Right lobe of liver (tissue), 6 donors: ENCODE results near the gene GAD1. TPM values are rescaled to one million over a fixed set of nuclear protein-coding genes. Genes with fewer than 3 reads are reported as not detected.

Experiments used
- ATAC-seq, 4 donors: fragments of 200-7000 bp; cut with Tn5 transposase; one replicate each; pipeline ENCODE4 v1.9.1; 2020; ENCODE audit warnings: mild to moderate bottlenecking in 4 of 4, moderate library complexity in 4 of 4
- DNase-seq, 3 donors: peaks; one replicate each; pipeline ENCODE4 v3.0.0-alpha.2; 2020
- H3K27ac ChIP-seq, 3 donors: fragments of 200-600 bp; one replicate each; pipeline ENCODE4 v1.8.0; 2022
- H3K27me3 ChIP-seq, 2 donors: fragments of 200-600 bp; one replicate each; pipeline ENCODE4 v1.8.0; 2022
- H3K36me3 ChIP-seq, 4 donors: fragments of 200-600 bp; sonication (generic) in 1 of 4; one replicate each; pipeline versions ENCODE4 v1.5.1 to v1.8.0; 2017 to 2022; ENCODE audit warnings: control low read depth in 1 of 4
- H3K4me1 ChIP-seq, 4 donors: fragments of 200-600 bp; sonication (generic) in 1 of 4; one replicate each; pipeline versions ENCODE4 v1.5.1 to v1.8.0; 2017 to 2022; ENCODE audit warnings: control low read depth in 1 of 4
- H3K4me3 ChIP-seq, 3 donors: fragments of 200-600 bp; one replicate each; pipeline ENCODE4 v1.8.0; 2022
- H3K9me3 ChIP-seq, 4 donors: fragments of 200-600 bp; sonication (generic) in 1 of 4; one replicate each; pipeline versions ENCODE4 v1.5.1 to v1.8.0; 2017 to 2022; ENCODE audit warnings: control low read depth in 1 of 4
- POLR2A ChIP-seq: fragments of 450-650 bp; IDR thresholded peaks from one replicate; pipeline ENCODE4 v1.6.1; 2017; ENCODE audit warnings: antibody characterized with exemption, mild to moderate bottlenecking
- WGBS: methylation state at CpG from one replicate; pipeline ENCODE4 v1.1.6; 2018; ENCODE audit warnings: low coverage, low lambda C conversion rate; ENCODE audit not compliant: insufficient coverage; ENCODE audit errors: missing lambda C conversion rate; 5-methylcytosine and 5-hydroxymethylcytosine counted together
- intact Hi-C, 2 donors: fragments of 100-400 bp; cut with DNase I; formaldehyde crosslinking; loops; one replicate each; pipeline versions ENCODE4 v1.11.2 to v1.14.1; 2022
- total RNA-seq, 6 experiments: library from RNA; depleted of rRNA in 2 of 6; stranded (reverse); fragments of >200 nt in 2 of 6; fragmentation: NEBNext Ultra II Directional in 3 of 6; extraction: Animal tissue kit (Norgen Biotek cat#: 25700) in 3 of 6; gene quantifications; one replicate each; pipeline versions ENCODE4 v1.1.0 to v1.2.4, GENCODE V29; 2016 to 2023
- TF ChIP-seq, protein P1 (sequence below), 4 donors: fragments of 200-600 bp in 3 of 4; fragments of 450-650 bp in 1 of 4; IDR thresholded peaks; one replicate each; pipeline versions ENCODE4 v1.5.1 to v1.8.0; 2016 to 2022; ENCODE audit warnings: antibody characterized with exemption in 4 of 4, mild to moderate bottlenecking in 2 of 4
- donor health status: DM: no; HTN: yes; CAD: no.
- donor health status: DM: no; HTN: no; CAD: no.
- donor health status: DM: no; HTN: no; CAD: no.
- donor health status: DM: no; HTN: yes; CAD: no.
- donor health status: DM: no; HTN: yes; CAD: no.

The GAD1 gene
- total RNA-seq, 6 experiments from 2014 or later = not detected

DNA sequence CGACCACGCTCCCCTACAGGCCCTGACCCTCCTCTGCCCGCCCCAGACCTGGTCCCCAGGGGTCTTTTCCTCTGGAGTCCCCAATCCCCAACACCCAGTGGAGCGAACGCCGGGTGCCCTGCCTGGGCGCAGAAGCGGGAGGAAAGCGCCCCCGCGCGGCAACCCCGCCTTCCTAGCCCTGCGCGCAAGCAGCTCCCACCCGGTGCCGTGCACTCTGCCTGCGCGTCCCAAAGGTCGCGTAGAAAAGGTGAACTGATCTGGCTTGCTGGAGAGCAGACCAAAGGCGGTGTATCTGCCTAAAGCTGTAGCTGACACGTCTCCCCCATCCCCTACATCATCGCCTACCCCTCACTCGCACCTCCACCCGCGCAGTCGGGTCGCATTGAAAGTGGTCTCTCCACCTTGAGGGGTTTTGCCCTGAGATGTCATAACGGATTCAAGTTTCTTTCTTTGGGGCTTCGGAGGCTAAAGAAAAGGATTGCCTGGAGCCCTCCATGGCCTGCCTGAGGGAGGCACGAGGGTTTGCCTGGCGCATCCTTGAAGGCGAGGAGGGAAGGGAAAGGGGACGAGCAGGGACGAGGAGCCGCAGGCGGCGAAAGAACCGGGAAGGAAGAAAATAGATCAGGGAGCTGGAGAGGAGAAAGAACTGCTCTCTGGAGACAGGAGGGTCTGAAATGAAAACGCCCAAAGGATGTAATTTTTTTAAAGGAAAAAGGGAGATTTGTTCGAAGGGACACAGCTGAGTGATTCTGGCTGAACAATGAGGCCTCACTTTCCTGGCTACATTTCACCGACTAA, 5.8 kb downstream of the GAD1 start:
- DNase-seq = no peak
- intact Hi-C loops = no loop called here
- WGBS = 17% methylated on average over 21 of the region's 43 CpGs
- H3K27ac ChIP-seq = no peak overlapping the region
- peaks cover 0 to 47% (median 1%) of the 10 kb centered on the region in 4 donors for H3K4me1 ChIP-seq
- H3K4me3 ChIP-seq = no peak overlapping the region
- no peaks in the 10 kb centered on the region for H3K36me3 ChIP-seq
- peak; percentile 34 to 38 (median 37) for ATAC-seq
- TF ChIP-seq, protein P1, sequence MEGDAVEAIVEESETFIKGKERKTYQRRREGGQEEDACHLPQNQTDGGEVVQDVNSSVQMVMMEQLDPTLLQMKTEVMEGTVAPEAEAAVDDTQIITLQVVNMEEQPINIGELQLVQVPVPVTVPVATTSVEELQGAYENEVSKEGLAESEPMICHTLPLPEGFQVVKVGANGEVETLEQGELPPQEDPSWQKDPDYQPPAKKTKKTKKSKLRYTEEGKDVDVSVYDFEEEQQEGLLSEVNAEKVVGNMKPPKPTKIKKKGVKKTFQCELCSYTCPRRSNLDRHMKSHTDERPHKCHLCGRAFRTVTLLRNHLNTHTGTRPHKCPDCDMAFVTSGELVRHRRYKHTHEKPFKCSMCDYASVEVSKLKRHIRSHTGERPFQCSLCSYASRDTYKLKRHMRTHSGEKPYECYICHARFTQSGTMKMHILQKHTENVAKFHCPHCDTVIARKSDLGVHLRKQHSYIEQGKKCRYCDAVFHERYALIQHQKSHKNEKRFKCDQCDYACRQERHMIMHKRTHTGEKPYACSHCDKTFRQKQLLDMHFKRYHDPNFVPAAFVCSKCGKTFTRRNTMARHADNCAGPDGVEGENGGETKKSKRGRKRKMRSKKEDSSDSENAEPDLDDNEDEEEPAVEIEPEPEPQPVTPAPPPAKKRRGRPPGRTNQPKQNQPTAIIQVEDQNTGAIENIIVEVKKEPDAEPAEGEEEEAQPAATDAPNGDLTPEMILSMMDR (IDR thresholded peaks at IDR 0.05) = peak in 2 of 4 donors; percentile 19 to 32
- TF ChIP-seq POLR2A = no peak
- peaks cover 19 to 56% of the 10 kb centered on the region in 2 donors for H3K27me3 ChIP-seq
- H3K9me3 ChIP-seq = no peaks in the 10 kb centered on the region

DNA sequence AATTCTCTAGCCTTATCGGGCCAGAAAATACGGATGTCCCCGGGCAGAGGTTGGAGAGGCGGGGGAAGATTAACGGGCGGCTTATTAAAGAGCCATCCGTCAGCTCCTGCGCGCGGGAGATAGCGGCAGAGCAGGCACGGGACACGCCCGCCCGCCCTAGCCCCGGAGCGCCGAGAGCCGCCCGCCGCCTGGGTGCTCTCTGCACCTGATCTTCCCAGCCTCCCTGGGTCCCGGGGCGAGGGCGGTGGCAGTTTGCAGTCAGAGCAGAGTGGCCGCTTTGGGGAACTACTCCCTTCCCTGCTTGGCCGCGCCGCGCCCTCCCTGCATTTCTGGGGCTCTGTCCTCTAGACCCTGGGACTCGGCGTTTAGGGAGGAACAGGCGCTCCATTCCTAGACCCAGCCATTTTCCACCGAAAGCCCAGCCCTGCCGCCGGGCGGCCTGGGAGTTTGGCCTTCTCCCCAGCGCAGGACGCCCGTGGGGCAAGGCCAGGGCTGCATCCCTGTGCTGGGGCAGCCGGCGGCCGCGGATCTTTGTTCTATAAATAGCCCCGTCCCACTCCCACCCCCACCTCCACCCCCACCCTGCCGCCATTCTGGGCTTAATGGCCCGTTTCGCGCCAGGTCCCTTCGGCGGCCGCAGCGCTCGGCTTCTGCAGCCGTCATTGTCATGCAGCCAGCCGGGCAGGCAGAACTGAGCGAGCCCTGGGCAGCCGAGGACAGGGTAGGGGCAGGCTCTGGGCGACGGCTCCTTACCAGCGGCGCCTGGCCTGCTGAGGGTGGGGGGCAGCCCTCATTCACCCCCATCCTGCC, 6.6 kb downstream of the GAD1 start:
- no peaks in the 10 kb centered on the region for H3K36me3 ChIP-seq
- no peaks in the 10 kb centered on the region for H3K9me3 ChIP-seq
- peaks cover 0 to 39% (median 0%) of the 10 kb centered on the region in 4 donors for H3K4me1 ChIP-seq
- ATAC-seq = peak; percentile 53 to 66 (median 62)
- no peak overlapping the region for H3K27ac ChIP-seq
- DNase-seq = peak in 1 of 3 donors; percentile 41
- intact Hi-C loops = no loop called here
- peak overlapping the region in 2 of 3 donors; percentile 9 to 26 for H3K4me3 ChIP-seq
- WGBS = 8% methylated on average over 16 of the region's 61 CpGs
- H3K27me3 ChIP-seq = peaks cover 19 to 52% of the 10 kb centered on the region in 2 donors
- TF ChIP-seq, protein P1 (IDR thresholded peaks at IDR 0.05) = no peak
- no peak for TF ChIP-seq POLR2A

DNA sequence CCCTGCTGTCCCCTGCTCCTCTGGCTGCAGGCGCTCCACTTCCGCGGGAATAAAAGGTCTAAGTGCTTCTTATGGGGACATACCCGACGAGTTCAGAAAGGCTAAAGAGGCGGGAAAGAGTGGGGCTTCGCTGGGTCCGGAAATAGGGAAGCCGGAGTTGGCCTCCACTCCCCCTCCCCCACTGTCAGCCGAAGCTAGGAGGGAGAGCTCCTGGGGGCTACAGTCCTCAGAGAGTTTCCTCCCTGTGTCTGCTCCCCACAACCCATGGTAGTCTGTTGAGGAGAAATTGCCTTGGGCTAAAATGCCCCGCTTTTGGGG, 7.2 kb downstream of the GAD1 start:
- ATAC-seq (no peak), DNase-seq (no peak)
- no peak overlapping the region for H3K27ac ChIP-seq
- H3K9me3 ChIP-seq = no peaks in the 10 kb centered on the region
- H3K27me3 ChIP-seq = peaks cover 19 to 46% of the 10 kb centered on the region in 2 donors
- intact Hi-C loops = no loop called here
- H3K36me3 ChIP-seq = no peaks in the 10 kb centered on the region
- peaks cover 0 to 34% (median 0%) of the 10 kb centered on the region in 4 donors for H3K4me1 ChIP-seq
- 31% methylated on average over 9 of the region's 11 CpGs for WGBS
- TF ChIP-seq POLR2A = no peak
- no peak overlapping the region for H3K4me3 ChIP-seq

DNA sequence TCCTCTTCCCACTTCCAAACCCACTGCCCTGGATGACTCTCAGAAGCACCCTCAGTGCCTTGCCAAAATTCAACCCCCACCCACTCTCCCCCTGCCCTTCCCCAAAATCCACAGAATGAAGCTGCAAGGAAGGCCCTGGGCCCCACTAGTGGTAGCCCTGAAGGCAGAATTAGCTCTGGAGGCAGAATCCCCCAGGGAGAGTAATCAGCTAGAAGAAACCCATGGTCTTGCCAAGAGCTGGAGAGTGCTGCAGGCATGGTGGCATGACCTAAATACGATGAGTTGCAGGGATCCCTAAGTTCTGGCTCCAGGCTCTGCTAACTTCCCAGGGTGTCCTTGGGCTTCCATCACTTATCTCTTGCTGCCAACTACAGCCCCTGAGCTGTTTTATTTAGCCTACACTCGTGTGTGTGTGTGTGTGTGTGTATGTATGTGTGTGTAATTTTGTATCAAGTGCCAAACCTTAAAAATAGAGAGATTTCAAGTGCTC, 7.9 kb downstream of the GAD1 start:
- Histone ChIP-seq H3K4me3 (no peak overlapping the region), H3K36me3 (no peaks in the 10 kb centered on the region), H3K4me1 (peaks cover 0 to 34% (median 0%) of the 10 kb centered on the region in 4 donors), H3K27me3 (peaks cover 19 to 39% of the 10 kb centered on the region in 2 donors), H3K27ac (no peak overlapping the region), H3K9me3 (no peaks in the 10 kb centered on the region)
- 20% methylated on average over 1 of the region's 2 CpGs for WGBS
- no peak for DNase-seq
- intact Hi-C loops = no loop called here
- TF ChIP-seq POLR2A = no peak
- TF ChIP-seq, protein P1 (IDR thresholded peaks at IDR 0.05) = no peak
- ATAC-seq = no peak
